Tibial nerve (tissue), 3 donors: Measurements from ENCODE around the gene KCNJ18.
"Not testable (repeated sequence)": the region's sequence is repeated elsewhere in the genome, so short reads cannot be mapped to it uniquely, and the experiment has no call there.

Experiments
- EP300 ChIP-seq, 2 donors: sonication (generic); formaldehyde crosslinking; IDR thresholded peaks; one replicate each; pipeline ENCODE4 v1.6.1; 2017; ENCODE audit warnings: antibody characterized with exemption in 2 of 2, mild to moderate bottlenecking in 1 of 2
- POLR2A ChIP-seq, 2 donors: fragments of 450-650 bp; IDR thresholded peaks; one replicate each; pipeline ENCODE4 v1.6.1; 2017; ENCODE audit warnings: antibody characterized with exemption in 2 of 2, mild to moderate bottlenecking in 2 of 2, moderate library complexity in 2 of 2

GRCh38 chr17:21703891-21704872 is 11.9 kb downstream of the KCNJ18 start:
- TF ChIP-seq EP300, POLR2A (IDR thresholded peaks at IDR 0.05): not testable (repeated sequence)
